Measurements from ENCODE around the gene SRSF2.
A peak's percentile ranks its signal among the peaks of the same experiment; 100 is the strongest.
"Not testable (repeated sequence)": the region's sequence is repeated elsewhere in the genome, so short reads cannot be mapped to it uniquely, and the experiment has no call there.

The SRSF2 gene
- 371 to 845 (median 731) reads per million in 3 experiments for total RNA-seq

GRCh38 chr17:76737082-76737675 is at the start of gene SRSF2:
Gene SRSF2, minus strand, starts transcription at chr17:76737331. Its CDS starts 171 bp downstream, at chr17:76737160.
- DNase-seq: peak; percentile 100

GRCh38 chr17:76784926-76785325 is 47.8 kb upstream of the SRSF2 start:
- no peak for DNase-seq

- DNase-seq: no peak
Observed at GRCh38 chr17:76783146-76783545, 46.0 kb upstream of the SRSF2 start.

- no peak for DNase-seq
Observed at GRCh38 chr17:76781056-76781982, 44.2 kb upstream of the SRSF2 start.

- no peak for DNase-seq
Observed at GRCh38 chr17:76775021-76775600, 38.0 kb upstream of the SRSF2 start.

- peak; percentile 75 for DNase-seq
Observed at GRCh38 chr17:76772842-76773525, 35.9 kb upstream of the SRSF2 start.

- no peak for DNase-seq
Observed at GRCh38 chr17:76758570-76758969, 21.4 kb upstream of the SRSF2 start.

GRCh38 chr17:76757256-76757655 is 20.1 kb upstream of the SRSF2 start:
- no peak for DNase-seq

- no peak for DNase-seq
Observed at GRCh38 chr17:76755285-76755684, 18.2 kb upstream of the SRSF2 start.

- peak; percentile 76 for DNase-seq
Observed at GRCh38 chr17:76753061-76753961, 16.2 kb upstream of the SRSF2 start.

GRCh38 chr17:76752006-76752405 is 14.9 kb upstream of the SRSF2 start:
- peak; percentile 61 for DNase-seq

- no peak for DNase-seq
Observed at GRCh38 chr17:76751416-76751993, 14.4 kb upstream of the SRSF2 start.

GRCh38 chr17:76748657-76749056 is 11.5 kb upstream of the SRSF2 start:
- no peak for DNase-seq

GRCh38 chr17:76747716-76748363 is 10.7 kb upstream of the SRSF2 start:
- DNase-seq: no peak

- not testable (repeated sequence) for DNase-seq
Observed at GRCh38 chr17:76745785-76746184, 8.7 kb upstream of the SRSF2 start.

GRCh38 chr17:76744747-76745146 is 7.6 kb upstream of the SRSF2 start:
- DNase-seq: no peak

- no peak for DNase-seq
Observed at GRCh38 chr17:76742958-76743357, 5.8 kb upstream of the SRSF2 start.

- DNase-seq: no peak
Observed at GRCh38 chr17:76740329-76741118, 3.4 kb upstream of the SRSF2 start.

- not testable (repeated sequence) for DNase-seq
Observed at GRCh38 chr17:76739568-76740115, 2.5 kb upstream of the SRSF2 start.

- no peak for DNase-seq
Observed at GRCh38 chr17:76738468-76738850, 1.3 kb upstream of the SRSF2 start.

Measured in central memory CD4-positive, alpha-beta T cell (primary cell).